Panc1 (cell line): ENCODE data around the gene SDK1. TPM values are rescaled to one million over a fixed set of nuclear protein-coding genes. Genes with fewer than 3 reads are reported as not detected.

Experiments
- ATAC-seq: fragments of 200-7000 bp; cut with Tn5 transposase; 2 replicates; pipeline ENCODE4 v1.9.1; 2020; ENCODE audit warnings: mild to moderate bottlenecking, moderate library complexity
- BruUV-seq: library from RNA; stranded (reverse); fragments of 400-500 nt; replicated peaks from 2 replicates; lab custom pipeline; 2021; lab: Mats Ljungman, UMichigan
- CTCF ChIA-PET: fragments of 300-600 bp; sonication (Branson Sonifier 250); formaldehyde crosslinking; loops from one replicate; lab custom pipeline; 2022; ENCODE audit warnings: antibody characterized with exemption; lab: Charles Lee
- POLR2A ChIA-PET: fragments of 300-600 bp; sonication (Branson Sonifier 250); formaldehyde crosslinking; loops from one replicate; lab custom pipeline; 2022; ENCODE audit warnings: antibody characterized with exemption; lab: Charles Lee
- DNase-seq: peaks from one replicate; pipeline ENCODE4 v3.0.0-alpha.2; 2010; ENCODE audit warnings: low read depth, low spot score
- H3K27ac ChIP-seq: 2 replicates; pipeline ENCODE4 v1.5.1; 2011; ENCODE audit warnings: mild to moderate bottlenecking, low read length, inconsistent platforms
- H3K27me3 ChIP-seq: fragments of 200-500 bp; sonication (Bioruptor generic); 2 replicates; pipeline ENCODE4 v1.6.0; 2014; ENCODE audit warnings: low read length, inconsistent platforms; ENCODE audit not compliant: control insufficient read depth, insufficient read depth
- H3K36me3 ChIP-seq: fragments of 200-500 bp; sonication (Bioruptor generic); 2 replicates; pipeline ENCODE4 v1.5.1; 2014; ENCODE audit warnings: inconsistent platforms, mild to moderate bottlenecking, low read length, moderate library complexity; ENCODE audit not compliant: control insufficient read depth, insufficient read depth
- H3K4me1 ChIP-seq: 2 replicates; pipeline ENCODE4 v1.5.1; 2011; ENCODE audit warnings: inconsistent platforms, mild to moderate bottlenecking, low read length, moderate library complexity; ENCODE audit not compliant: control insufficient read depth, insufficient read depth
- H3K4me3 ChIP-seq, 2 experiments: 2 replicates each; pipeline ENCODE4 v1.5.1; 2011 to 2012; ENCODE audit warnings: low read depth in 2 of 2, low read length in 2 of 2, mild to moderate bottlenecking in 2 of 2, inconsistent platforms in 1 of 2, moderate library complexity in 1 of 2
- H3K9me3 ChIP-seq: fragments of 200-500 bp; sonication (Bioruptor generic); 2 replicates; pipeline ENCODE4 v1.5.1; 2014; ENCODE audit warnings: low read depth, mild to moderate bottlenecking, inconsistent platforms, low read length, moderate library complexity; ENCODE audit not compliant: control insufficient read depth, insufficient read depth
- CTCF ChIP-seq: fragments of 450-650 bp; IDR thresholded peaks from 2 replicates; pipeline ENCODE4 v1.5.1; 2017; ENCODE audit warnings: mild to moderate bottlenecking
- POLR2AphosphoS5 ChIP-seq: IDR thresholded peaks from 2 replicates; pipeline ENCODE4 v1.6.1; 2012; ENCODE audit warnings: mild to moderate bottlenecking, low read depth, low read length, moderate library complexity
- REST ChIP-seq, 2 experiments: IDR thresholded peaks; 2 replicates each; pipeline ENCODE4 v1.6.1; 2011 to 2012; ENCODE audit warnings: low read depth in 2 of 2, control low read depth in 1 of 2, low read length in 1 of 2, mild to moderate bottlenecking in 1 of 2, moderate library complexity in 1 of 2; ENCODE audit not compliant: insufficient read depth in 1 of 2
- SIN3A ChIP-seq: IDR thresholded peaks from 2 replicates; pipeline ENCODE4 v1.6.1; 2012; ENCODE audit warnings: low read depth, mild to moderate bottlenecking, low read length, moderate library complexity, borderline replicate concordance; ENCODE audit not compliant: insufficient read depth
- TCF7L2 ChIP-seq: IDR thresholded peaks from 2 replicates; pipeline ENCODE4 v1.6.1; 2011; ENCODE audit warnings: mild to moderate bottlenecking, low read depth, low read length, inconsistent platforms
- in situ Hi-C: cut with HindIII; loops from 2 replicates; pipeline ENCODE4 v1.10.0; 2016; ENCODE audit warnings: low sequenced_read_pairs, low pct_unique_long_range_greater_than_20kb
- intact Hi-C: fragments of 100-400 bp; cut with micrococcal nuclease; formaldehyde crosslinking; loops from one replicate; pipeline ENCODE4 v1.10.0; 2022; ENCODE audit not compliant: unreplicated experiment
- total RNA-seq: library from RNA; stranded (reverse); gene quantifications from one replicate; pipeline ENCODE4 v1.2.1, GENCODE V29; 2021; ENCODE audit not compliant: unreplicated experiment

Gene SDK1
- total RNA-seq, 1 experiment from 2014 or later = 47.4 TPM

GRCh38 chr7:4209966-4210365 is 908.9 kb downstream of the SDK1 start:
- Histone ChIP-seq H3K27me3 (no peaks in the 10 kb centered on the region), H3K4me1 (no peaks in the 10 kb centered on the region), H3K27ac (no peak overlapping the region), H3K9me3 (no peaks in the 10 kb centered on the region), H3K4me3 (no peak overlapping the region), H3K36me3 (no peaks in the 10 kb centered on the region)
- ChIA-PET CTCF (no interaction called here), POLR2A (no interaction called here)
- in situ Hi-C loops (no loop called here), intact Hi-C loops (no loop called here)
- ATAC-seq = no peak
- TF ChIP-seq CTCF = no peak
- TF ChIP-seq POLR2AphosphoS5 = no peak
- no peak for TF ChIP-seq SIN3A
- no peak for TF ChIP-seq REST (IDR thresholded peaks at IDR 0.05; ENCODE audit: insufficient read depth in 1 of 2, low read depth in 2 of 2, low read length in 1 of 2)
- no peak for TF ChIP-seq TCF7L2
- no TSS peak for BruUV-seq
- no peak for DNase-seq

- Histone ChIP-seq H3K4me1 (no peaks in the 10 kb centered on the region), H3K9me3 (no peaks in the 10 kb centered on the region), H3K27ac (no peak overlapping the region), H3K27me3 (no peaks in the 10 kb centered on the region), H3K4me3 (no peak overlapping the region), H3K36me3 (no peaks in the 10 kb centered on the region)
- ATAC-seq (no peak), DNase-seq (no peak)
- no TSS peak for BruUV-seq
- in situ Hi-C loops (no loop called here), intact Hi-C loops (no loop called here)
- no peak for TF ChIP-seq SIN3A
- TF ChIP-seq REST (IDR thresholded peaks at IDR 0.05; ENCODE audit: insufficient read depth in 1 of 2, low read depth in 2 of 2, low read length in 1 of 2) = no peak
- no peak for TF ChIP-seq POLR2AphosphoS5
- TF ChIP-seq CTCF = no peak
- TF ChIP-seq TCF7L2 = no peak
- ChIA-PET POLR2A (no interaction called here), CTCF (no interaction called here)
Observed at GRCh38 chr7:4210821-4211220, 909.8 kb downstream of the SDK1 start.
